PC-3 (cell line): ENCODE results near the gene GRIP2.

Experiments used
- EZH2 ChIP-seq: fragments of 300-600 bp; sonication (generic); IDR thresholded peaks from one replicate; pipeline ENCODE4 v1.6.1; 2017; ENCODE audit warnings: antibody characterized with exemption, mild to moderate bottlenecking, low read length; ENCODE audit not compliant: unreplicated experiment
- TF ChIP-seq, protein P1 (sequence below): fragments of 300-600 bp; sonication (generic); conservative IDR thresholded peaks from 2 replicates; pipeline ENCODE4 v1.5.1; 2017; ENCODE audit warnings: antibody characterized with exemption, low read depth, mild to moderate bottlenecking, low read length

- TF ChIP-seq, protein P1, sequence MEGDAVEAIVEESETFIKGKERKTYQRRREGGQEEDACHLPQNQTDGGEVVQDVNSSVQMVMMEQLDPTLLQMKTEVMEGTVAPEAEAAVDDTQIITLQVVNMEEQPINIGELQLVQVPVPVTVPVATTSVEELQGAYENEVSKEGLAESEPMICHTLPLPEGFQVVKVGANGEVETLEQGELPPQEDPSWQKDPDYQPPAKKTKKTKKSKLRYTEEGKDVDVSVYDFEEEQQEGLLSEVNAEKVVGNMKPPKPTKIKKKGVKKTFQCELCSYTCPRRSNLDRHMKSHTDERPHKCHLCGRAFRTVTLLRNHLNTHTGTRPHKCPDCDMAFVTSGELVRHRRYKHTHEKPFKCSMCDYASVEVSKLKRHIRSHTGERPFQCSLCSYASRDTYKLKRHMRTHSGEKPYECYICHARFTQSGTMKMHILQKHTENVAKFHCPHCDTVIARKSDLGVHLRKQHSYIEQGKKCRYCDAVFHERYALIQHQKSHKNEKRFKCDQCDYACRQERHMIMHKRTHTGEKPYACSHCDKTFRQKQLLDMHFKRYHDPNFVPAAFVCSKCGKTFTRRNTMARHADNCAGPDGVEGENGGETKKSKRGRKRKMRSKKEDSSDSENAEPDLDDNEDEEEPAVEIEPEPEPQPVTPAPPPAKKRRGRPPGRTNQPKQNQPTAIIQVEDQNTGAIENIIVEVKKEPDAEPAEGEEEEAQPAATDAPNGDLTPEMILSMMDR = no peak
- no peak for TF ChIP-seq EZH2
Observed at GRCh38 chr3:14450922-14451606, 89.1 kb downstream of the GRIP2 start.
